H9 (cell line): ENCODE data around the gene LYPD6. TPM values are rescaled to one million over a fixed set of nuclear protein-coding genes. Genes with fewer than 3 reads are reported as not detected.

Experiments
- DNase-seq: peaks from one replicate; pipeline ENCODE4 v3.0.0-alpha.2; 2017
- H2AFZ ChIP-seq: one replicate; pipeline ENCODE4 v1.6.1; 2013; ENCODE audit warnings: mild to moderate bottlenecking, low read length, control low read depth, moderate library complexity
- H2AK5ac ChIP-seq: 2 replicates; pipeline ENCODE4 v1.6.1; 2013; ENCODE audit warnings: low read length, control low read depth, mixed read lengths; ENCODE audit not compliant: insufficient read length
- H2BK120ac ChIP-seq: one replicate; pipeline ENCODE4 v1.6.1; 2013; ENCODE audit warnings: low read depth, mild to moderate bottlenecking, low read length, control low read depth, inconsistent platforms; ENCODE audit not compliant: poor library complexity, severe bottlenecking
- H2BK12ac ChIP-seq: 2 replicates; pipeline ENCODE4 v1.6.1; 2013; ENCODE audit warnings: low read length, control low read depth, mixed read lengths, low read depth; ENCODE audit not compliant: insufficient read length
- H2BK15ac ChIP-seq: 2 replicates; pipeline ENCODE4 v1.6.1; 2013; ENCODE audit warnings: low read depth, low read length, control low read depth
- H2BK20ac ChIP-seq: one replicate; pipeline ENCODE4 v1.6.1; 2013; ENCODE audit warnings: low read depth, mild to moderate bottlenecking, low read length, control low read depth, inconsistent platforms; ENCODE audit not compliant: poor library complexity, severe bottlenecking
- H2BK5ac ChIP-seq: 2 replicates; pipeline ENCODE4 v1.6.1; 2013; ENCODE audit warnings: low read length, control low read depth, mixed read lengths; ENCODE audit not compliant: insufficient read length
- H3K14ac ChIP-seq: 2 replicates; pipeline ENCODE4 v1.6.1; 2013; ENCODE audit warnings: low read length, control low read depth; ENCODE audit not compliant: insufficient read depth
- H3K18ac ChIP-seq: 2 replicates; pipeline ENCODE4 v1.6.1; 2013; ENCODE audit warnings: low read depth, mild to moderate bottlenecking, mixed read lengths, low read length, control low read depth; ENCODE audit not compliant: insufficient read length
- H3K23ac ChIP-seq: 2 replicates; pipeline ENCODE4 v1.6.1; 2013; ENCODE audit warnings: low read length, control low read depth, mixed read lengths, low read depth; ENCODE audit not compliant: insufficient read length
- H3K23me2 ChIP-seq: 2 replicates; pipeline ENCODE4 v1.6.1; 2013; ENCODE audit warnings: low read depth, mild to moderate bottlenecking, mixed read lengths, low read length, control low read depth; ENCODE audit not compliant: insufficient read length, poor library complexity, severe bottlenecking
- H3K27ac ChIP-seq: 2 replicates; pipeline ENCODE4 v1.5.1; 2013; ENCODE audit warnings: low read length, control low read depth, mixed read lengths, low read depth; ENCODE audit not compliant: insufficient read length
- H3K27me3 ChIP-seq: 2 replicates; pipeline ENCODE4 v1.6.1; 2013; ENCODE audit warnings: low read length, control low read depth, inconsistent platforms; ENCODE audit not compliant: insufficient read depth
- H3K4ac ChIP-seq: 2 replicates; pipeline ENCODE4 v1.6.1; 2013; ENCODE audit warnings: low read depth, mild to moderate bottlenecking, control low read depth, inconsistent platforms, low read length, moderate library complexity
- H3K4me1 ChIP-seq: 2 replicates; pipeline ENCODE4 v1.6.1; 2013; ENCODE audit warnings: low read length, control low read depth, inconsistent platforms; ENCODE audit not compliant: insufficient read depth
- H3K4me2 ChIP-seq: 2 replicates; pipeline ENCODE4 v1.6.1; 2013; ENCODE audit warnings: low read length, control low read depth, mixed read lengths; ENCODE audit not compliant: insufficient read length, insufficient read depth
- H3K56ac ChIP-seq: 2 replicates; pipeline ENCODE4 v1.6.1; 2013; ENCODE audit warnings: low read depth, mild to moderate bottlenecking, mixed read lengths, low read length, control low read depth; ENCODE audit not compliant: insufficient read length
- H3K79me1 ChIP-seq: 2 replicates; pipeline ENCODE4 v1.6.1; 2013; ENCODE audit warnings: low read depth, mild to moderate bottlenecking, moderate library complexity, low read length, control low read depth, inconsistent platforms; ENCODE audit not compliant: insufficient read depth, poor library complexity, severe bottlenecking
- H3K79me2 ChIP-seq: 2 replicates; pipeline ENCODE4 v1.6.1; 2013; ENCODE audit warnings: low read length, control low read depth, inconsistent platforms; ENCODE audit not compliant: insufficient read depth
- H3K9ac ChIP-seq: 2 replicates; pipeline ENCODE4 v1.6.1; 2013; ENCODE audit warnings: low read length, control low read depth, mixed read lengths; ENCODE audit not compliant: insufficient read length; ENCODE audit errors: extremely low read depth
- H3K9me3 ChIP-seq: one replicate; pipeline ENCODE4 v1.6.1; 2013; ENCODE audit warnings: low read depth, low read length, inconsistent platforms; ENCODE audit not compliant: control insufficient read depth
- H3T11ph ChIP-seq: one replicate; pipeline ENCODE4 v1.6.1; 2013; ENCODE audit warnings: mild to moderate bottlenecking, low read length, control low read depth, inconsistent platforms
- H4K20me1 ChIP-seq: one replicate; pipeline ENCODE4 v1.6.1; 2013; ENCODE audit not compliant: control insufficient read depth, insufficient read length, insufficient read depth
- H4K5ac ChIP-seq: 2 replicates; pipeline ENCODE4 v1.6.1; 2013; ENCODE audit warnings: low read depth, mild to moderate bottlenecking, mixed read lengths, low read length, control low read depth; ENCODE audit not compliant: insufficient read length
- H4K8ac ChIP-seq: replicated peaks from 2 replicates; pipeline ENCODE4 v1.6.1; 2013; ENCODE audit warnings: low read length, control low read depth, mixed read lengths, low read depth; ENCODE audit not compliant: insufficient read length
- H4K91ac ChIP-seq: 2 replicates; pipeline ENCODE4 v1.6.1; 2013; ENCODE audit warnings: low read depth, mild to moderate bottlenecking, moderate library complexity, mixed read lengths, low read length, control low read depth; ENCODE audit not compliant: insufficient read length
- H3K27ac Mint-ChIP-seq, 3 experiments: 2 replicates in 2 of 3; 3 replicates in 1 of 3; pipeline ENCODE4 v1.8.0; 2020 to 2021; ENCODE audit warnings: mixed read lengths in 3 of 3, mild to moderate bottlenecking in 1 of 3, moderate library complexity in 1 of 3
- H3K27me3 Mint-ChIP-seq: 2 replicates; pipeline ENCODE4 v1.8.0; 2021; ENCODE audit warnings: low read depth, mild to moderate bottlenecking, moderate library complexity, mixed read lengths
- H3K36me3 Mint-ChIP-seq, 3 experiments: 2 replicates in 2 of 3; 3 replicates in 1 of 3; pipeline ENCODE4 v1.8.0; 2020 to 2021; ENCODE audit warnings: low read depth in 3 of 3, mixed read lengths in 3 of 3; ENCODE audit not compliant: insufficient read depth in 1 of 3
- H3K4me1 Mint-ChIP-seq, 2 experiments: 2 replicates each; pipeline ENCODE4 v1.8.0; 2020; ENCODE audit warnings: mixed read lengths in 2 of 2
- H3K4me3 Mint-ChIP-seq, 2 experiments: 2 replicates in 1 of 2; 3 replicates in 1 of 2; pipeline ENCODE4 v1.8.0; 2020 to 2021; ENCODE audit warnings: mild to moderate bottlenecking in 2 of 2, mixed read lengths in 2 of 2, moderate library complexity in 1 of 2
- H3K9me3 Mint-ChIP-seq, 2 experiments: 2 replicates in 1 of 2; 3 replicates in 1 of 2; pipeline ENCODE4 v1.8.0; 2020; ENCODE audit warnings: mild to moderate bottlenecking in 2 of 2, mixed read lengths in 2 of 2, moderate library complexity in 1 of 2
- WGBS: extraction: QIAGEN DNeasy Blood & Tissue Kit; methylation state at CpG from one replicate; pipeline ENCODE4 v1.1.7; 2013; ENCODE audit warnings: missing lambda C conversion rate, low lambda C conversion rate, mixed read lengths; ENCODE audit not compliant: insufficient read length; ENCODE audit errors: extremely low coverage; 5-methylcytosine and 5-hydroxymethylcytosine counted together
- total RNA-seq: library from RNA; stranded (reverse); gene quantifications from 2 replicates; pipeline ENCODE4 v1.2.1, GENCODE V29; 2021
- TF ChIP-seq, protein P1 (sequence below): fragments of 200-600 bp; sonication (generic); conservative IDR thresholded peaks from 3 replicates; pipeline ENCODE4 v1.8.0; 2021; ENCODE audit warnings: antibody characterized with exemption, mild to moderate bottlenecking

The LYPD6 gene
- total RNA-seq, 1 experiment from 2014 or later, result 3.0 TPM

DNA sequence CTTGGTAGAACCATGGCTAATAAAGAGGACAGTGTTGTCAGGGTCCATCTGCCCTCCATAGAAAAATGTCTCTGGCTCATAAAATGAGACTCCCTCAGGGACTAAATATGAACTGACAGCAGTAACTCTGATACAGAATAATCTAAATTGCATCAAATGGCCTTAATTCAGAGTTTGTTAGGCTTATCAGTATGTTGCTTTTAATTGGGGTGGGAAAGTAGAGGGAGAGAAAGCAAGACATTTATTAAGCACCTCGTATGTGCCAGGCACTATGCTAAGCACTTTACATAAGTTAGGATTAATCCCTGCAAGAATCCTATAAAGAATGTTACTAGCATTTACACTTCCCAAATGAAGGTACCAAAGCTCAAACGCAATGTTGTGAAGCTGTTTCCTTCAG, 142.0 kb downstream of the LYPD6 start:
- H2BK15ac ChIP-seq, result no peak overlapping the region
- no peak overlapping the region for H4K91ac ChIP-seq
- H2BK120ac ChIP-seq, result no peak overlapping the region
- H3K4me1 ChIP-seq, result no peaks in the 10 kb centered on the region
- H2BK20ac ChIP-seq, result no peak overlapping the region
- H3K14ac ChIP-seq, result no peak overlapping the region
- Mint-ChIP-seq H3K27me3 (no peaks in the 10 kb centered on the region), H3K9me3 (no peaks in the 10 kb centered on the region), H3K4me1 (peaks cover 3 to 8% of the 10 kb centered on the region in 2 experiments; a peak in 2 of 4 replicates), H3K36me3 (peaks cover 0 to 4% (median 0%) of the 10 kb centered on the region in 3 experiments; a peak in 3 of 7 replicates), H3K4me3 (no peak overlapping the region), H3K27ac (no peak overlapping the region)
- no peak overlapping the region for H3K18ac ChIP-seq
- no peak overlapping the region for H2AFZ ChIP-seq
- H2AK5ac ChIP-seq, result no peak overlapping the region
- no peaks in the 10 kb centered on the region for H3K27me3 ChIP-seq
- H3K9me3 ChIP-seq, result no peaks in the 10 kb centered on the region
- no peak overlapping the region for H4K5ac ChIP-seq
- no peak overlapping the region for H4K8ac ChIP-seq
- no peak overlapping the region for H3K9ac ChIP-seq
- H2BK12ac ChIP-seq, result no peak overlapping the region
- no peaks in the 10 kb centered on the region for H3K79me1 ChIP-seq
- H3K27ac ChIP-seq, result no peak overlapping the region
- H4K20me1 ChIP-seq, result no peaks in the 10 kb centered on the region
- H3K4ac ChIP-seq, result no peak overlapping the region
- no peaks in the 10 kb centered on the region for H3K79me2 ChIP-seq
- H3K56ac ChIP-seq, result no peak overlapping the region
- no peak overlapping the region for H3T11ph ChIP-seq
- DNase-seq, result no peak
- no CpG with 5 or more reads among the region's 2 CpGs for WGBS
- TF ChIP-seq, protein P1, sequence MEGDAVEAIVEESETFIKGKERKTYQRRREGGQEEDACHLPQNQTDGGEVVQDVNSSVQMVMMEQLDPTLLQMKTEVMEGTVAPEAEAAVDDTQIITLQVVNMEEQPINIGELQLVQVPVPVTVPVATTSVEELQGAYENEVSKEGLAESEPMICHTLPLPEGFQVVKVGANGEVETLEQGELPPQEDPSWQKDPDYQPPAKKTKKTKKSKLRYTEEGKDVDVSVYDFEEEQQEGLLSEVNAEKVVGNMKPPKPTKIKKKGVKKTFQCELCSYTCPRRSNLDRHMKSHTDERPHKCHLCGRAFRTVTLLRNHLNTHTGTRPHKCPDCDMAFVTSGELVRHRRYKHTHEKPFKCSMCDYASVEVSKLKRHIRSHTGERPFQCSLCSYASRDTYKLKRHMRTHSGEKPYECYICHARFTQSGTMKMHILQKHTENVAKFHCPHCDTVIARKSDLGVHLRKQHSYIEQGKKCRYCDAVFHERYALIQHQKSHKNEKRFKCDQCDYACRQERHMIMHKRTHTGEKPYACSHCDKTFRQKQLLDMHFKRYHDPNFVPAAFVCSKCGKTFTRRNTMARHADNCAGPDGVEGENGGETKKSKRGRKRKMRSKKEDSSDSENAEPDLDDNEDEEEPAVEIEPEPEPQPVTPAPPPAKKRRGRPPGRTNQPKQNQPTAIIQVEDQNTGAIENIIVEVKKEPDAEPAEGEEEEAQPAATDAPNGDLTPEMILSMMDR, result no peak
- H3K4me2 ChIP-seq, result no peak overlapping the region
- H3K23ac ChIP-seq, result no peak overlapping the region
- no peak overlapping the region for H2BK5ac ChIP-seq
- H3K23me2 ChIP-seq, result no peaks in the 10 kb centered on the region
